ENCODE measurements around the gene SAP30L.
A peak's percentile ranks its signal among the peaks of the same experiment; 100 is the strongest.

SAP30L gene

GRCh38 chr5:154482528-154483449, 37.0 kb downstream of the SAP30L start:
- DNase-seq (ENCODE audit: insufficient read length, low spot score) (no peak), FAIRE-seq (no peak)
- no peak for TF ChIP-seq POLR2A (IDR thresholded peaks at IDR 0.05; ENCODE audit: low read depth, low read length)
- TF ChIP-seq POU2F2 (IDR thresholded peaks at IDR 0.05; ENCODE audit: low read depth, low read length) = no peak
- no peak for TF ChIP-seq SPI1 (IDR thresholded peaks at IDR 0.05; ENCODE audit: low read depth, low read length)
- no peak for TF ChIP-seq PAX5 (IDR thresholded peaks at IDR 0.05; ENCODE audit: insufficient read depth, low read length, severe bottlenecking)
- no peak for TF ChIP-seq TAF1 (IDR thresholded peaks at IDR 0.05; ENCODE audit: low read depth, low read length)
- no peak for TF ChIP-seq POLR2AphosphoS5 (IDR thresholded peaks at IDR 0.05; ENCODE audit: low read depth, low read length)

- FAIRE-seq (peak; percentile 5), DNase-seq (ENCODE audit: insufficient read length, low spot score) (no peak)
- no peak for TF ChIP-seq POLR2A (IDR thresholded peaks at IDR 0.05; ENCODE audit: low read depth, low read length)
- no peak for TF ChIP-seq TAF1 (IDR thresholded peaks at IDR 0.05; ENCODE audit: low read depth, low read length)
- no peak for TF ChIP-seq POLR2AphosphoS5 (IDR thresholded peaks at IDR 0.05; ENCODE audit: low read depth, low read length)
- TF ChIP-seq SPI1 (IDR thresholded peaks at IDR 0.05; ENCODE audit: low read depth, low read length) = no peak
- no peak for TF ChIP-seq PAX5 (IDR thresholded peaks at IDR 0.05; ENCODE audit: insufficient read depth, low read length, severe bottlenecking)
- TF ChIP-seq POU2F2 (IDR thresholded peaks at IDR 0.05; ENCODE audit: low read depth, low read length) = no peak
Measured at GRCh38 chr5:154483654-154484392, 38.0 kb downstream of the SAP30L start.

- peak; percentile 51 for FAIRE-seq
- TF ChIP-seq TAF1 (IDR thresholded peaks at IDR 0.05; ENCODE audit: low read depth, low read length) = no peak
- TF ChIP-seq PAX5 (IDR thresholded peaks at IDR 0.05; ENCODE audit: insufficient read depth, low read length, severe bottlenecking) = no peak
- TF ChIP-seq POLR2A (IDR thresholded peaks at IDR 0.05; ENCODE audit: low read depth, low read length) = no peak
- no peak for TF ChIP-seq SPI1 (IDR thresholded peaks at IDR 0.05; ENCODE audit: low read depth, low read length)
- TF ChIP-seq POU2F2 (IDR thresholded peaks at IDR 0.05; ENCODE audit: low read depth, low read length) = no peak
- TF ChIP-seq POLR2AphosphoS5 (IDR thresholded peaks at IDR 0.05; ENCODE audit: low read depth, low read length) = no peak
- no peak for DNase-seq (ENCODE audit: insufficient read length, low spot score)
Measured at GRCh38 chr5:154484393-154485095, 38.7 kb downstream of the SAP30L start.

GRCh38 chr5:154485096-154485491, 39.3 kb downstream of the SAP30L start:
- no peak for DNase-seq (ENCODE audit: insufficient read length, low spot score)
- FAIRE-seq = no peak

GRCh38 chr5:154485850-154486426, 40.1 kb downstream of the SAP30L start:
- FAIRE-seq (peak; percentile 31), DNase-seq (ENCODE audit: insufficient read length, low spot score) (no peak)
- no peak for TF ChIP-seq POLR2A (IDR thresholded peaks at IDR 0.05; ENCODE audit: low read depth, low read length)
- no peak for TF ChIP-seq TAF1 (IDR thresholded peaks at IDR 0.05; ENCODE audit: low read depth, low read length)
- TF ChIP-seq POLR2AphosphoS5 (IDR thresholded peaks at IDR 0.05; ENCODE audit: low read depth, low read length) = no peak
- no peak for TF ChIP-seq PAX5 (IDR thresholded peaks at IDR 0.05; ENCODE audit: insufficient read depth, low read length, severe bottlenecking)
- no peak for TF ChIP-seq POU2F2 (IDR thresholded peaks at IDR 0.05; ENCODE audit: low read depth, low read length)
- no peak for TF ChIP-seq SPI1 (IDR thresholded peaks at IDR 0.05; ENCODE audit: low read depth, low read length)

More at GRCh38 chr5:154485096-154485491, 39.3 kb downstream of the SAP30L start:
- TF ChIP-seq TAF1 (IDR thresholded peaks at IDR 0.05; ENCODE audit: low read depth, low read length) = no peak
- TF ChIP-seq POLR2A (IDR thresholded peaks at IDR 0.05; ENCODE audit: low read depth, low read length) = no peak
- no peak for TF ChIP-seq PAX5 (IDR thresholded peaks at IDR 0.05; ENCODE audit: insufficient read depth, low read length, severe bottlenecking)
- no peak for TF ChIP-seq SPI1 (IDR thresholded peaks at IDR 0.05; ENCODE audit: low read depth, low read length)
- no peak for TF ChIP-seq POU2F2 (IDR thresholded peaks at IDR 0.05; ENCODE audit: low read depth, low read length)
- no peak for TF ChIP-seq POLR2AphosphoS5 (IDR thresholded peaks at IDR 0.05; ENCODE audit: low read depth, low read length)

GRCh38 chr5:154486427-154486866, 40.6 kb downstream of the SAP30L start:
- FAIRE-seq = peak; percentile 66
- no peak for DNase-seq (ENCODE audit: insufficient read length, low spot score)
- TF ChIP-seq POLR2AphosphoS5 (IDR thresholded peaks at IDR 0.05; ENCODE audit: low read depth, low read length) (no peak), POLR2A (IDR thresholded peaks at IDR 0.05; ENCODE audit: low read depth, low read length) (no peak), POU2F2 (IDR thresholded peaks at IDR 0.05; ENCODE audit: low read depth, low read length) (no peak), SPI1 (IDR thresholded peaks at IDR 0.05; ENCODE audit: low read depth, low read length) (no peak), TAF1 (IDR thresholded peaks at IDR 0.05; ENCODE audit: low read depth, low read length) (no peak), PAX5 (IDR thresholded peaks at IDR 0.05; ENCODE audit: insufficient read depth, low read length, severe bottlenecking) (no peak)

GRCh38 chr5:154487541-154487940, 41.7 kb downstream of the SAP30L start:
- TF ChIP-seq PAX5 (IDR thresholded peaks at IDR 0.05; ENCODE audit: insufficient read depth, low read length, severe bottlenecking) (no peak), POLR2A (IDR thresholded peaks at IDR 0.05; ENCODE audit: low read depth, low read length) (no peak), TAF1 (IDR thresholded peaks at IDR 0.05; ENCODE audit: low read depth, low read length) (no peak), SPI1 (IDR thresholded peaks at IDR 0.05; ENCODE audit: low read depth, low read length) (no peak), POU2F2 (IDR thresholded peaks at IDR 0.05; ENCODE audit: low read depth, low read length) (no peak), POLR2AphosphoS5 (IDR thresholded peaks at IDR 0.05; ENCODE audit: low read depth, low read length) (no peak)
- peak; percentile 98 for FAIRE-seq

GRCh38 chr5:154491941-154492340, 46.1 kb downstream of the SAP30L start:
- FAIRE-seq (no peak), DNase-seq (ENCODE audit: insufficient read length, low spot score) (no peak)
- no peak for TF ChIP-seq TAF1 (IDR thresholded peaks at IDR 0.05; ENCODE audit: low read depth, low read length)
- no peak for TF ChIP-seq POU2F2 (IDR thresholded peaks at IDR 0.05; ENCODE audit: low read depth, low read length)
- no peak for TF ChIP-seq SPI1 (IDR thresholded peaks at IDR 0.05; ENCODE audit: low read depth, low read length)
- no peak for TF ChIP-seq PAX5 (IDR thresholded peaks at IDR 0.05; ENCODE audit: insufficient read depth, low read length, severe bottlenecking)
- TF ChIP-seq POLR2A (IDR thresholded peaks at IDR 0.05; ENCODE audit: low read depth, low read length) = no peak
- no peak for TF ChIP-seq POLR2AphosphoS5 (IDR thresholded peaks at IDR 0.05; ENCODE audit: low read depth, low read length)

More at GRCh38 chr5:154487541-154487940, 41.7 kb downstream of the SAP30L start:
- DNase-seq (ENCODE audit: insufficient read length, low spot score) = peak; percentile 62

Data from GM12891 (cell line).